ENCODE results near the gene CPNE4.
"Not testable (repeated sequence)": the region's sequence is repeated elsewhere in the genome, so short reads cannot be mapped to it uniquely, and the experiment has no call there.

- TF ChIP-seq POLR2AphosphoS5, CTCF, POLR2A, EP300 (IDR thresholded peaks at IDR 0.05): not testable (repeated sequence)
Observed at GRCh38 chr3:131486545-131486944, 548.3 kb downstream of the CPNE4 start.

All from stomach (tissue), 4 donors.